Loucy (cell line): ENCODE measurements around the gene ALPI.

Experiments
- EZH2phosphoT487 ChIP-seq: fragments of 200-600 bp; IDR thresholded peaks from 2 replicates; pipeline ENCODE4 v1.6.1; 2018; ENCODE audit warnings: antibody characterized with exemption, mild to moderate bottlenecking, moderate library complexity, borderline replicate concordance
- TF ChIP-seq, protein P1 (sequence below): fragments of 200-600 bp; sonication (generic); conservative IDR thresholded peaks from 2 replicates; pipeline ENCODE4 v1.5.1; 2014; ENCODE audit warnings: mild to moderate bottlenecking, antibody characterized with exemption, low read length

DNA sequence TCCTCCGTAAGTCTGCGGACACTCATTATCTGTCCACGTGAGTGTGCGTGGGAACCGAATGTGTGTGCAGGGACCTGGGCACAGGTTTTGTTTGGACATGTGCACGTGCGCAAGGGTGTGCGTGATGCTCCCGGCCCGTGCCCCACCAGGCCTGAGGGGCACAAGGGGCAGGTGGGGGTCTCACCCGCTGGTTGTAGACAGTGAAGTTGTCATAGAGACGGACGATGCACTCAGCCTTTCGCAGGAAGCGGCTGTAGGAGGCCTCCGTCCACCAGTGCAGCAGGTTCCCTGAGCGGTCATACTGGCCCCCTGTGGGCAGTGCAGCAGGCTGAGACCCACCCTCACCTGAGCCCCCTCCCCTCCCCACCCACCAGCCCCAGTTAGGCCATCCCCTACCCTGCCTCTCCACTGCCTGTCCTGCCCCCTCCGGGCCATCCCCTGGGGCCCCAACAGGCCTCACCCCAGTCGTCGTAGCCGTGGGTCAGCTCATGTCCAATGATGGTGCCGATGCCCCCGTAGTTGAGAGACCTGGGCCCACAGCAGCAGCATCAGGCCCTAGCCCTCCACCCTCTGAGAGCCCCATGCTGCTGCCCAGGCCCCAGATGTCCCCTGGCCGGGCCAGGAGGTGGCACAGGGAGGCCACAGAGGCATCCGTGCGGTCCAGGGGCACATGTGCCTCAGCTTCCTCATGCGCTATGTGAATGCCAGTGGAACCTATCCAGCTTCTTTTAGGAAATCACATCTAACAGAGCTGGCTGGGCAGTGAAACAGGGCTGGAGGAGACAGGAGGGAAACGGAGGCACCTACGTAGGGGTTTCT, 25.6 kb downstream of the ALPI start:
- TF ChIP-seq, protein P1, sequence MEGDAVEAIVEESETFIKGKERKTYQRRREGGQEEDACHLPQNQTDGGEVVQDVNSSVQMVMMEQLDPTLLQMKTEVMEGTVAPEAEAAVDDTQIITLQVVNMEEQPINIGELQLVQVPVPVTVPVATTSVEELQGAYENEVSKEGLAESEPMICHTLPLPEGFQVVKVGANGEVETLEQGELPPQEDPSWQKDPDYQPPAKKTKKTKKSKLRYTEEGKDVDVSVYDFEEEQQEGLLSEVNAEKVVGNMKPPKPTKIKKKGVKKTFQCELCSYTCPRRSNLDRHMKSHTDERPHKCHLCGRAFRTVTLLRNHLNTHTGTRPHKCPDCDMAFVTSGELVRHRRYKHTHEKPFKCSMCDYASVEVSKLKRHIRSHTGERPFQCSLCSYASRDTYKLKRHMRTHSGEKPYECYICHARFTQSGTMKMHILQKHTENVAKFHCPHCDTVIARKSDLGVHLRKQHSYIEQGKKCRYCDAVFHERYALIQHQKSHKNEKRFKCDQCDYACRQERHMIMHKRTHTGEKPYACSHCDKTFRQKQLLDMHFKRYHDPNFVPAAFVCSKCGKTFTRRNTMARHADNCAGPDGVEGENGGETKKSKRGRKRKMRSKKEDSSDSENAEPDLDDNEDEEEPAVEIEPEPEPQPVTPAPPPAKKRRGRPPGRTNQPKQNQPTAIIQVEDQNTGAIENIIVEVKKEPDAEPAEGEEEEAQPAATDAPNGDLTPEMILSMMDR, result no peak
- TF ChIP-seq EZH2phosphoT487, result no peak
